GM23338 (cell line): ENCODE results near the gene CTNNA2. TPM values are rescaled to one million over a fixed set of nuclear protein-coding genes. Genes with fewer than 3 reads are reported as not detected.

Experiments
- ATAC-seq: fragments of 200-7000 bp; cut with Tn5 transposase; 3 replicates; pipeline ENCODE4 v1.9.1; 2020
- DNase-seq: peaks from one replicate; pipeline ENCODE4 v3.0.0-alpha.2; 2015; ENCODE audit warnings: low spot score
- H2AFZ ChIP-seq: fragments of 200-600 bp; sonication (generic); 2 replicates; pipeline ENCODE4 v1.8.0; 2016; ENCODE audit warnings: antibody characterized with exemption, mild to moderate bottlenecking, moderate library complexity
- H3F3A ChIP-seq: fragments of 200-600 bp; sonication (generic); replicated peaks from 2 replicates; pipeline ENCODE4 v1.8.0; 2017; ENCODE audit warnings: antibody characterized with exemption, mixed run types, low read depth
- H3K27ac ChIP-seq: fragments of 200-600 bp; sonication (generic); 2 replicates; pipeline ENCODE4 v1.6.1; 2016; ENCODE audit warnings: low read depth
- H3K27me3 ChIP-seq: fragments of 200-600 bp; sonication (generic); 2 replicates; pipeline ENCODE4 v1.8.0; 2016; ENCODE audit warnings: mild to moderate bottlenecking, mixed run types, moderate library complexity; ENCODE audit not compliant: insufficient read depth
- H3K36me3 ChIP-seq: fragments of 200-600 bp; sonication (generic); 2 replicates; pipeline ENCODE4 v1.8.0; 2016; ENCODE audit warnings: mild to moderate bottlenecking; ENCODE audit not compliant: insufficient read depth
- H3K4me1 ChIP-seq: fragments of 200-600 bp; sonication (generic); 2 replicates; pipeline ENCODE4 v1.8.0; 2016; ENCODE audit warnings: mild to moderate bottlenecking, moderate library complexity; ENCODE audit not compliant: insufficient read depth
- H3K4me2 ChIP-seq: fragments of 200-600 bp; sonication (generic); 2 replicates; pipeline ENCODE4 v1.7.1; 2017; ENCODE audit warnings: mixed run types
- H3K4me3 ChIP-seq: fragments of 200-600 bp; sonication (generic); 2 replicates; pipeline ENCODE4 v1.6.1; 2016; ENCODE audit warnings: mixed run types
- H3K79me2 ChIP-seq: fragments of 200-600 bp; sonication (generic); replicated peaks from 2 replicates; pipeline ENCODE4 v1.8.0; 2017; ENCODE audit warnings: mild to moderate bottlenecking; ENCODE audit not compliant: insufficient read depth
- H3K9me2 ChIP-seq: fragments of 200-600 bp; sonication (generic); 2 replicates; pipeline ENCODE4 v1.8.0; 2017; ENCODE audit not compliant: insufficient read depth
- H4K20me1 ChIP-seq: fragments of 200-600 bp; sonication (generic); replicated peaks from 2 replicates; pipeline ENCODE4 v1.8.0; 2017; ENCODE audit warnings: mild to moderate bottlenecking; ENCODE audit not compliant: insufficient read depth
- H3K27ac Mint-ChIP-seq: 2 replicates; pipeline ENCODE4 v1.8.0; 2020; ENCODE audit warnings: inconsistent platforms, mild to moderate bottlenecking, moderate library complexity, mixed read lengths
- H3K27me3 Mint-ChIP-seq: 3 replicates; pipeline ENCODE4 v1.8.0; 2022; ENCODE audit warnings: low read depth, mild to moderate bottlenecking, moderate library complexity, mixed read lengths, inconsistent platforms; ENCODE audit not compliant: insufficient read depth, poor library complexity
- H3K36me3 Mint-ChIP-seq: 3 replicates; pipeline ENCODE4 v1.8.0; 2021; ENCODE audit warnings: low read depth, mild to moderate bottlenecking, inconsistent platforms, moderate library complexity, mixed read lengths
- H3K4me1 Mint-ChIP-seq: 3 replicates; pipeline ENCODE4 v1.8.0; 2020; ENCODE audit warnings: mild to moderate bottlenecking, inconsistent platforms, mixed read lengths
- H3K4me3 Mint-ChIP-seq: 3 replicates; pipeline ENCODE4 v1.8.0; 2021; ENCODE audit warnings: moderate library complexity, mild to moderate bottlenecking, inconsistent platforms, mixed read lengths
- H3K9me3 Mint-ChIP-seq: 3 replicates; pipeline ENCODE4 v1.8.0; 2020; ENCODE audit warnings: moderate library complexity, mild to moderate bottlenecking, inconsistent platforms, mixed read lengths
- EZH2 ChIP-seq: fragments of 200-600 bp; sonication (generic); IDR thresholded peaks from one replicate; pipeline ENCODE4 v1.8.0; 2017; ENCODE audit warnings: antibody characterized with exemption, mild to moderate bottlenecking, low read depth; ENCODE audit not compliant: unreplicated experiment
- EZH2phosphoT487 ChIP-seq: fragments of 200-600 bp; sonication (generic); IDR thresholded peaks from one replicate; pipeline ENCODE4 v1.8.1; 2018; ENCODE audit warnings: antibody characterized with exemption; ENCODE audit not compliant: unreplicated experiment
- JUNB ChIP-seq: IDR thresholded peaks from one replicate; pipeline ENCODE4 v1.6.1; 2016; ENCODE audit warnings: antibody characterized with exemption; ENCODE audit not compliant: unreplicated experiment
- NANOG ChIP-seq: IDR thresholded peaks from 2 replicates; pipeline ENCODE4 v1.6.1; 2016; ENCODE audit warnings: antibody characterized with exemption, borderline replicate concordance
- POLR2AphosphoS5 ChIP-seq: IDR thresholded peaks from 2 replicates; pipeline ENCODE4 v1.6.1; 2016; ENCODE audit warnings: antibody characterized with exemption, low read depth
- ZNF114 ChIP-seq: fragments of 250-450 bp; sonication (Bioruptor Pico); IDR thresholded peaks from 2 replicates; pipeline ENCODE4 v1.5.0; 2020; ENCODE audit warnings: mild to moderate bottlenecking, moderate library complexity
- polyA plus RNA-seq: library from polyadenylated mRNA; unstranded; fragments of >200 nt; fragmentation: Nextera tagmentation; extraction: Ambion mirVana; gene quantifications from 2 replicates; pipeline ENCODE4 v1.2.1, GENCODE V29; 2016
- total RNA-seq: library from RNA; depleted of rRNA; stranded (reverse); fragments of >200 nt; shearing (Covaris generic); gene quantifications from 2 replicates; pipeline ENCODE4 v1.2.3, GENCODE V29; 2014
- TF ChIP-seq, protein P1 (sequence below), 2 experiments: fragments of 200-600 bp in 1 of 2; sonication (generic) in 1 of 2; conservative IDR thresholded peaks; 2 replicates each; pipeline versions ENCODE4 v1.5.1 to v1.6.1; 2016 to 2017; ENCODE audit warnings: antibody characterized with exemption in 2 of 2, low read depth in 2 of 2, mild to moderate bottlenecking in 2 of 2, moderate library complexity in 1 of 2
- TF ChIP-seq, protein P2 (sequence below): IDR thresholded peaks from one replicate; pipeline ENCODE4 v1.6.1; 2018; ENCODE audit warnings: antibody characterized with exemption; ENCODE audit not compliant: unreplicated experiment
- TF ChIP-seq, protein P3 (sequence below): IDR thresholded peaks from 2 replicates; pipeline ENCODE4 v1.6.1; 2016; ENCODE audit warnings: antibody characterized with exemption

Gene CTNNA2
- total and polyA plus RNA-seq, 2 experiments from 2014 or later, result 6.4 to 15.6 TPM

DNA sequence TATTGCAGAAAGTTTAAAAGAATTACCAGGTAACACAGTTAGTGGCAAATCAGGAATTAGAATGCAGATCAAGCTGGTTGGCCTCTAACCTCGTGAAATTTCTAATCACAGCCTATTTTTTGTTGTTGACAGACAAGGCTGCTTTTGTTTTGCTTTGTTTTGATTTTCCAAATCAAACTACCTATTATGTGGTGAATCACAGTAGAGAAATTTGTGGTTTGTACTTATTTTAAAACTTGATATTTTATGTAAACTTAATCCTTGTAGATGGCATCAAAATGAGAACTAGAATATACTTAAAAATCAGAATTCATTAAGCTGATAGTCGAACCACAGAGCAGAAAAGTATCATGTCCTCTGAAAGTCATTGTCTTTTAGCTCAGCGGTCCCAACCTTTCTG lies 258.1 kb downstream of the CTNNA2 start:
- H3K4me3 Mint-ChIP-seq, result no peak overlapping the region

DNA sequence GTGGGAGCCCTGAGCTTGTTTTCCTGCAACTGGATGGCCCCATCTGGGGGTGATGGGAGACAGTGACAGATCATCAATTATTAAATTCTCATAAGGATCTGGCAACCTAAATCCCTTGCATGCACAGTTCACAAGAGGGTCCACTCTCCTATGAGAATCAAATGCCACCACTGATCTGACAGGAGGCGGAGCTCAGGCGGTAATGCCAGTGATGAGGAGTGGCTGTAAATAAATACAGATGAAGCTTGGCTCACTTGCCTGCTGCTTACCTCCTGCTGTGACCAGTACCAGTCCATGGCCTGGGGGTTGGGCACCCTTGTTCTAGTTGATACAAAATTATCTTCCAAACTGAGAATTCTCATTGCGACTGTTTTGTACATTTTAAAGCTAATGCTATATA lies 258.6 kb downstream of the CTNNA2 start:
- Histone ChIP-seq H3K9me2 (no peaks in the 10 kb centered on the region), H3K27ac (no peak overlapping the region), H3K4me2 (no peak overlapping the region), H3K27me3 (no peaks in the 10 kb centered on the region), H2AFZ (no peak overlapping the region), H3K79me2 (no peaks in the 10 kb centered on the region), H3K4me1 (no peaks in the 10 kb centered on the region; the same call in 1 of the 2 replicates), H3K36me3 (no peaks in the 10 kb centered on the region), H3K4me3 (no peak overlapping the region), H3F3A (no peaks in the 10 kb centered on the region), H4K20me1 (no peaks in the 10 kb centered on the region)
- peak; percentile 4 for DNase-seq
- Mint-ChIP-seq H3K9me3 (no peaks in the 10 kb centered on the region), H3K27me3 (no peaks in the 10 kb centered on the region), H3K36me3 (no peaks in the 10 kb centered on the region; the same call in 2 of the 3 replicates), H3K4me1 (peaks cover 10% of the 10 kb centered on the region), H3K4me3 (no peak overlapping the region), H3K27ac (no peak overlapping the region)
- no peak for ATAC-seq
- TF ChIP-seq POLR2AphosphoS5, result no peak
- TF ChIP-seq, protein P1, sequence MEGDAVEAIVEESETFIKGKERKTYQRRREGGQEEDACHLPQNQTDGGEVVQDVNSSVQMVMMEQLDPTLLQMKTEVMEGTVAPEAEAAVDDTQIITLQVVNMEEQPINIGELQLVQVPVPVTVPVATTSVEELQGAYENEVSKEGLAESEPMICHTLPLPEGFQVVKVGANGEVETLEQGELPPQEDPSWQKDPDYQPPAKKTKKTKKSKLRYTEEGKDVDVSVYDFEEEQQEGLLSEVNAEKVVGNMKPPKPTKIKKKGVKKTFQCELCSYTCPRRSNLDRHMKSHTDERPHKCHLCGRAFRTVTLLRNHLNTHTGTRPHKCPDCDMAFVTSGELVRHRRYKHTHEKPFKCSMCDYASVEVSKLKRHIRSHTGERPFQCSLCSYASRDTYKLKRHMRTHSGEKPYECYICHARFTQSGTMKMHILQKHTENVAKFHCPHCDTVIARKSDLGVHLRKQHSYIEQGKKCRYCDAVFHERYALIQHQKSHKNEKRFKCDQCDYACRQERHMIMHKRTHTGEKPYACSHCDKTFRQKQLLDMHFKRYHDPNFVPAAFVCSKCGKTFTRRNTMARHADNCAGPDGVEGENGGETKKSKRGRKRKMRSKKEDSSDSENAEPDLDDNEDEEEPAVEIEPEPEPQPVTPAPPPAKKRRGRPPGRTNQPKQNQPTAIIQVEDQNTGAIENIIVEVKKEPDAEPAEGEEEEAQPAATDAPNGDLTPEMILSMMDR (conservative IDR thresholded peaks at IDR 0.05; ENCODE audit: low read depth in 2 of 2), result no peak
- TF ChIP-seq JUNB, result no peak
- TF ChIP-seq EZH2phosphoT487, result no peak

More for the DNA sequence above, 258.1 kb downstream of the CTNNA2 start:
- H3K9me3 Mint-ChIP-seq, result no peaks in the 10 kb centered on the region
- no peaks in the 10 kb centered on the region for H3K27me3 Mint-ChIP-seq
- Histone ChIP-seq H3K4me3 (no peak overlapping the region), H3K36me3 (no peaks in the 10 kb centered on the region), H2AFZ (no peak overlapping the region), H4K20me1 (no peaks in the 10 kb centered on the region), H3K79me2 (no peaks in the 10 kb centered on the region), H3K9me2 (no peaks in the 10 kb centered on the region), H3K27ac (no peak overlapping the region), H3K27me3 (no peaks in the 10 kb centered on the region), H3F3A (no peaks in the 10 kb centered on the region), H3K4me1 (no peaks in the 10 kb centered on the region; the same call in 1 of the 2 replicates), H3K4me2 (no peak overlapping the region)
- H3K36me3 Mint-ChIP-seq, result no peaks in the 10 kb centered on the region; the same call in 2 of the 3 replicates
- peaks cover 10% of the 10 kb centered on the region for H3K4me1 Mint-ChIP-seq
- no peak overlapping the region for H3K27ac Mint-ChIP-seq
- ATAC-seq, result no peak
- TF ChIP-seq, protein P2, sequence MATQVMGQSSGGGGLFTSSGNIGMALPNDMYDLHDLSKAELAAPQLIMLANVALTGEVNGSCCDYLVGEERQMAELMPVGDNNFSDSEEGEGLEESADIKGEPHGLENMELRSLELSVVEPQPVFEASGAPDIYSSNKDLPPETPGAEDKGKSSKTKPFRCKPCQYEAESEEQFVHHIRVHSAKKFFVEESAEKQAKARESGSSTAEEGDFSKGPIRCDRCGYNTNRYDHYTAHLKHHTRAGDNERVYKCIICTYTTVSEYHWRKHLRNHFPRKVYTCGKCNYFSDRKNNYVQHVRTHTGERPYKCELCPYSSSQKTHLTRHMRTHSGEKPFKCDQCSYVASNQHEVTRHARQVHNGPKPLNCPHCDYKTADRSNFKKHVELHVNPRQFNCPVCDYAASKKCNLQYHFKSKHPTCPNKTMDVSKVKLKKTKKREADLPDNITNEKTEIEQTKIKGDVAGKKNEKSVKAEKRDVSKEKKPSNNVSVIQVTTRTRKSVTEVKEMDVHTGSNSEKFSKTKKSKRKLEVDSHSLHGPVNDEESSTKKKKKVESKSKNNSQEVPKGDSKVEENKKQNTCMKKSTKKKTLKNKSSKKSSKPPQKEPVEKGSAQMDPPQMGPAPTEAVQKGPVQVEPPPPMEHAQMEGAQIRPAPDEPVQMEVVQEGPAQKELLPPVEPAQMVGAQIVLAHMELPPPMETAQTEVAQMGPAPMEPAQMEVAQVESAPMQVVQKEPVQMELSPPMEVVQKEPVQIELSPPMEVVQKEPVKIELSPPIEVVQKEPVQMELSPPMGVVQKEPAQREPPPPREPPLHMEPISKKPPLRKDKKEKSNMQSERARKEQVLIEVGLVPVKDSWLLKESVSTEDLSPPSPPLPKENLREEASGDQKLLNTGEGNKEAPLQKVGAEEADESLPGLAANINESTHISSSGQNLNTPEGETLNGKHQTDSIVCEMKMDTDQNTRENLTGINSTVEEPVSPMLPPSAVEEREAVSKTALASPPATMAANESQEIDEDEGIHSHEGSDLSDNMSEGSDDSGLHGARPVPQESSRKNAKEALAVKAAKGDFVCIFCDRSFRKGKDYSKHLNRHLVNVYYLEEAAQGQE, result no peak
- TF ChIP-seq NANOG (no peak), POLR2AphosphoS5 (no peak), EZH2 (no peak), ZNF114 (CRISPR knock-in tag) (no peak)
- TF ChIP-seq, protein P3, sequence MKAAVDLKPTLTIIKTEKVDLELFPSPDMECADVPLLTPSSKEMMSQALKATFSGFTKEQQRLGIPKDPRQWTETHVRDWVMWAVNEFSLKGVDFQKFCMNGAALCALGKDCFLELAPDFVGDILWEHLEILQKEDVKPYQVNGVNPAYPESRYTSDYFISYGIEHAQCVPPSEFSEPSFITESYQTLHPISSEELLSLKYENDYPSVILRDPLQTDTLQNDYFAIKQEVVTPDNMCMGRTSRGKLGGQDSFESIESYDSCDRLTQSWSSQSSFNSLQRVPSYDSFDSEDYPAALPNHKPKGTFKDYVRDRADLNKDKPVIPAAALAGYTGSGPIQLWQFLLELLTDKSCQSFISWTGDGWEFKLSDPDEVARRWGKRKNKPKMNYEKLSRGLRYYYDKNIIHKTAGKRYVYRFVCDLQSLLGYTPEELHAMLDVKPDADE, result no peak
- no peak for DNase-seq
